Ovary (tissue), 9 donors: ENCODE data around the gene GALNTL6. TPM values are rescaled to one million over a fixed set of nuclear protein-coding genes. Genes with fewer than 3 reads are reported as not detected.

Experiments
- DNase-seq, 5 donors: peaks; one replicate each; pipeline ENCODE4 v3.0.0-alpha.2; 2019 to 2020
- H3K27ac ChIP-seq, 2 donors: fragments of 200-600 bp; one replicate each; pipeline versions ENCODE4 v1.5.1 to v1.8.0; 2019 to 2022
- H3K27me3 ChIP-seq: fragments of 200-600 bp; one replicate; pipeline ENCODE4 v1.8.0; 2022
- H3K36me3 ChIP-seq: fragments of 200-600 bp; sonication (generic); one replicate; pipeline ENCODE4 v1.5.1; 2019
- H3K4me1 ChIP-seq: one replicate; pipeline ENCODE4 v1.8.1; 2013; ENCODE audit warnings: mild to moderate bottlenecking, moderate library complexity; ENCODE audit not compliant: insufficient read depth
- H3K4me3 ChIP-seq: fragments of 200-600 bp; sonication (generic); one replicate; pipeline ENCODE4 v1.5.1; 2017
- H3K9me3 ChIP-seq, 2 donors: fragments of 200-600 bp in 1 of 2; sonication (generic) in 1 of 2; one replicate each; pipeline versions ENCODE4 v1.5.1 to v1.8.1; 2013 to 2019; ENCODE audit warnings: mild to moderate bottlenecking in 1 of 2, moderate library complexity in 1 of 2
- EP300 ChIP-seq: sonication (generic); formaldehyde crosslinking; IDR thresholded peaks from one replicate; pipeline ENCODE4 v1.6.1; 2017; ENCODE audit warnings: antibody characterized with exemption
- POLR2A ChIP-seq: fragments of 450-650 bp; IDR thresholded peaks from one replicate; pipeline ENCODE4 v1.6.1; 2017; ENCODE audit warnings: antibody characterized with exemption, mild to moderate bottlenecking, moderate library complexity
- WGBS, 3 donors: extraction: QIAGEN DNeasy Blood & Tissue Kit in 1 of 3; methylation state at CpG; one replicate each; pipeline versions ENCODE4 v1.1.5 to v1.1.7; 2013 to 2017; 5-methylcytosine and 5-hydroxymethylcytosine counted together
- intact Hi-C, 4 donors: fragments of 100-400 bp; cut with DNase I; formaldehyde crosslinking; loops; one replicate each; pipeline versions ENCODE4 v1.11.0 to v1.15.1; 2022 to 2023
- polyA plus RNA-seq, 2 donors: library from polyadenylated mRNA; stranded (reverse); fragments of 200-250 nt in 1 of 2; fragments of 350-450 nt in 1 of 2; fragmentation: Illumina TruSeq in 1 of 2; extraction: RNeasy Lipid Tissue Mini Kit (QIAGEN cat#74804) in 1 of 2; gene quantifications; one replicate each; pipeline ENCODE4 v1.2.3, GENCODE V29; 2013 to 2014
- total RNA-seq, 7 donors: library from RNA; depleted of rRNA in 2 of 7; stranded (reverse); fragments of >200 nt in 2 of 7; fragmentation: NEBNext Ultra II Directional in 3 of 7; extraction: Animal tissue kit (Norgen Biotek cat#: 25700) in 3 of 7; gene quantifications; one replicate each; pipeline versions ENCODE4 v1.1.0 to v1.2.4, GENCODE V29; 2016 to 2023
- TF ChIP-seq, protein P1 (sequence below), 3 donors: fragments of 450-650 bp in 2 of 3; fragments of 200-600 bp in 1 of 3; IDR thresholded peaks; one replicate each; pipeline versions ENCODE4 v1.5.1 to v1.8.0; 2016 to 2022; ENCODE audit warnings: antibody characterized with exemption in 3 of 3, mild to moderate bottlenecking in 1 of 3
- donor health status: DM: no; HTN: no; CAD: no; lungs with moderate emphysema.
- donor health status: DM: no; HTN: no; CAD: no.
- donor health status: Bipolar disorder and iron deficiency.
- donor health status: DM: yes; HTN: yes; CAD: no.
- donor health status: DM: no; HTN: no; CAD: no.
- donor health status: DM: yes; HTN: yes; CAD: no.

Gene GALNTL6
- total and polyA plus RNA-seq, 9 donors: 0.11 to 1.8 TPM; not detected in 7

- no peak for DNase-seq
Measured at GRCh38 chr4:172485007-172485406, 671.8 kb downstream of the GALNTL6 start.

GRCh38 chr4:172486531-172486930, 673.3 kb downstream of the GALNTL6 start:
- 63 to 78% (median 66%) methylated on average over 2 of the region's 2 CpGs for WGBS, 3 donors
- Histone ChIP-seq H3K4me3 (no peak overlapping the region), H3K27ac (no peak overlapping the region), H3K9me3 (no peaks in the 10 kb centered on the region), H3K4me1 (no peaks in the 10 kb centered on the region), H3K36me3 (no peaks in the 10 kb centered on the region), H3K27me3 (no peaks in the 10 kb centered on the region)
- DNase-seq: no peak
- TF ChIP-seq EP300 (no peak), POLR2A (no peak)
- TF ChIP-seq, protein P1, sequence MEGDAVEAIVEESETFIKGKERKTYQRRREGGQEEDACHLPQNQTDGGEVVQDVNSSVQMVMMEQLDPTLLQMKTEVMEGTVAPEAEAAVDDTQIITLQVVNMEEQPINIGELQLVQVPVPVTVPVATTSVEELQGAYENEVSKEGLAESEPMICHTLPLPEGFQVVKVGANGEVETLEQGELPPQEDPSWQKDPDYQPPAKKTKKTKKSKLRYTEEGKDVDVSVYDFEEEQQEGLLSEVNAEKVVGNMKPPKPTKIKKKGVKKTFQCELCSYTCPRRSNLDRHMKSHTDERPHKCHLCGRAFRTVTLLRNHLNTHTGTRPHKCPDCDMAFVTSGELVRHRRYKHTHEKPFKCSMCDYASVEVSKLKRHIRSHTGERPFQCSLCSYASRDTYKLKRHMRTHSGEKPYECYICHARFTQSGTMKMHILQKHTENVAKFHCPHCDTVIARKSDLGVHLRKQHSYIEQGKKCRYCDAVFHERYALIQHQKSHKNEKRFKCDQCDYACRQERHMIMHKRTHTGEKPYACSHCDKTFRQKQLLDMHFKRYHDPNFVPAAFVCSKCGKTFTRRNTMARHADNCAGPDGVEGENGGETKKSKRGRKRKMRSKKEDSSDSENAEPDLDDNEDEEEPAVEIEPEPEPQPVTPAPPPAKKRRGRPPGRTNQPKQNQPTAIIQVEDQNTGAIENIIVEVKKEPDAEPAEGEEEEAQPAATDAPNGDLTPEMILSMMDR (IDR thresholded peaks at IDR 0.05): no peak
- intact Hi-C loops: no loop called here

More at GRCh38 chr4:172485007-172485406, 671.8 kb downstream of the GALNTL6 start:
- H3K27ac ChIP-seq: no peak overlapping the region
- H3K4me3 ChIP-seq: no peak overlapping the region
- WGBS, 3 donors: 84 to 92% (median 91%) methylated on average over 3 of the region's 3 CpGs
- H3K36me3 ChIP-seq: no peaks in the 10 kb centered on the region
- no peaks in the 10 kb centered on the region for H3K4me1 ChIP-seq
- TF ChIP-seq POLR2A (no peak), EP300 (no peak)
- TF ChIP-seq, protein P1 (IDR thresholded peaks at IDR 0.05): no peak
- no peaks in the 10 kb centered on the region for H3K9me3 ChIP-seq
- intact Hi-C loops: no loop called here
- H3K27me3 ChIP-seq: no peaks in the 10 kb centered on the region

DNA sequence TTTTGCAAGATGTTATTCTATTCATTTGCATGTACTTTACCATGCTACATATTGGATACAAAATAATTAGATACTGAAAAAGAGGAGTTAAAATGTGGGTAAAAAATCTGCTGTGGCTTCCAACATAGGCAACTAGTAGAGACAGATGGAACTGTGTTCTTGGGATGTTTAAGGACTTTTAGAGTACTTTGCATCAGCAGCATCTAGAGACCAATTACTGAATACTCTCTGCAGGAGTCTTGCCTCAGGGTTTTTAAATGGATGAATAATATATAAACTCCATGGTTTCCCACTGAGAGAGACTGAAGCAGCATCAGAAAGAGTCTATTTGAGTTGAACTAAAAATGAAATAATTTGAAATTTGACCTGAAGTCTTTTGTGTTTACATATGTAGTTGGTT, 676.7 kb downstream of the GALNTL6 start:
- TF ChIP-seq, protein P1 (IDR thresholded peaks at IDR 0.05): no peak
- no peak for TF ChIP-seq POLR2A
- no peak for TF ChIP-seq EP300
- H3K36me3 ChIP-seq: no peaks in the 10 kb centered on the region
- no peak for DNase-seq
- no peaks in the 10 kb centered on the region for H3K27me3 ChIP-seq
- H3K4me1 ChIP-seq: no peaks in the 10 kb centered on the region
- no peak overlapping the region for H3K27ac ChIP-seq
- H3K9me3 ChIP-seq: no peaks in the 10 kb centered on the region
- intact Hi-C loops: no loop called here
- no peak overlapping the region for H3K4me3 ChIP-seq

DNA sequence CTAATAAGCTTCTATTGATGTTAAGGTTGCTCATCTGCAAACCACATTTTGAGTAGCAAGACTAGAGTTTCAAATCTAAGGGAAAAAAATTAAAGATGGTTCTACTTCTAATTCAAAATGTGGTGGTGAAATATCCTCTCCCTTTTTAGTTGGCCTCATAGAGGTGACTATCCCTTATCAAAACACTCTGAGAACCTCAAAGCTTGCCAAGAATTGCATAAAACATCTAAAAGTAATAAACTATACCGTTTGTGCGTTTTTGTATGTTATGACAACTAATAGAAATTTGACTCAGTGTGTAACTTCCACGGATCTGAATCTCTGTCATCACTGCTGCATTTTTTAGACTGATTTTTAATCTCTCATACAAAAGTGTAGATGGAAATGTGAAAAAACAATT, 682.6 kb downstream of the GALNTL6 start:
- H3K9me3 ChIP-seq: no peaks in the 10 kb centered on the region
- no peak for TF ChIP-seq POLR2A
- TF ChIP-seq EP300: no peak
- TF ChIP-seq, protein P1 (IDR thresholded peaks at IDR 0.05): no peak
- intact Hi-C loops: no loop called here

GRCh38 chr4:172497321-172497720, 684.1 kb downstream of the GALNTL6 start:
- Histone ChIP-seq H3K9me3 (no peaks in the 10 kb centered on the region), H3K4me1 (no peaks in the 10 kb centered on the region), H3K36me3 (no peaks in the 10 kb centered on the region), H3K27ac (no peak overlapping the region), H3K27me3 (no peaks in the 10 kb centered on the region), H3K4me3 (no peak overlapping the region)
- intact Hi-C loops: no loop called here
- no peak for DNase-seq
- TF ChIP-seq EP300: no peak
- TF ChIP-seq, protein P1 (IDR thresholded peaks at IDR 0.05): no peak

More for the DNA sequence above, 682.6 kb downstream of the GALNTL6 start:
- no peak for DNase-seq
- 21 to 24% (median 23%) methylated on average over 3 of the region's 3 CpGs for whole genome bisulfite sequencing, 3 donors
- H3K27me3 ChIP-seq: no peaks in the 10 kb centered on the region
- no peak overlapping the region for H3K4me3 ChIP-seq
- no peak overlapping the region for H3K27ac ChIP-seq
- H3K36me3 ChIP-seq: no peaks in the 10 kb centered on the region
- H3K4me1 ChIP-seq: no peaks in the 10 kb centered on the region
